KG1 (cell line): ENCODE data around the gene OAF.
"Not testable (repeated sequence)": the region's sequence is repeated elsewhere in the genome, so short reads cannot be mapped to it uniquely, and the experiment has no call there.

ENCODE experiments used
- DNase-seq: peaks from one replicate; lab custom pipeline; 2025; lab: John Stamatoyannopoulos, UW

OAF gene

DNA sequence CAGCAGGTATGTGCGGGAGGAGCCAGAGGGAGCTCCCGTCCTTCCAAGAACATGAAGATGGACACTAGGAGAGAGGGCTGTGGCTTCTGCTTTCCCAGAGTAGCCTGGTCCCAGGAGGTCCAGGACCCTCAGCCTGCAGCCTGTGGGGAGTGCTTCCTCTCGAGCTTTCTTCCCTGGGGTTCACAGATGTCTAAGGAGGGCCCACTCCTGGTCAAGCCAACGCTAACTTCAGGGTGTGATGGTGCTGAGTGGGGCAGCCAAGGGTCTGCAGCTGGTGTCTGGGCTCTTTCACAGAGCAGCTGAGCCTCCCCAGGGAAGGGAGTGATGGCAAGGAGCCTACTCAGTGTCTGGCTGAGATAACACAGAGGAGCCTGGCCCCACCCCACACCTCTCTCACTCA is 32.4 kb downstream of the OAF start:
- DNase-seq = no peak

GRCh38 chr11:120244476-120245365 is 33.9 kb downstream of the OAF start:
- DNase-seq = no peak

DNA sequence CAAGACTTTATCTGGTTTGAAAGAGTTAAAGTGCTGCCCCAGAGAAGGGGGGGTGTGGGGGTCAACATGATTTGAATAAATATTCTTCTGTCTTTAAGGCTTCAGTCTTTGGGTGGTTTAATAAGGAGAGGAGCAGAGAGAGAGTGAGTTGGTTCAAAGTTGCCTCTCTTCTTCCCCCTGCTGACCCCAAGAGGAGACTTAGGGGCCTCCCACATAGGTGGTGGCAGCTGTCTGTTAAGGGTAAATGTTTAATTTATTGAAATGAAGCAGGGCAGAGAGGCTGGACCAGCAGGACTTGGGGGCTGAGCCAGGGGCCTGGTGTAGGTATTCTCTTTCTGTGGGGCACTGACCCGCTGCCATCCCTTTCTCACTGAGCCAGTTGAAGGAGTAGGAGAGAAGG is 34.6 kb downstream of the OAF start:
- DNase-seq = no peak

DNA sequence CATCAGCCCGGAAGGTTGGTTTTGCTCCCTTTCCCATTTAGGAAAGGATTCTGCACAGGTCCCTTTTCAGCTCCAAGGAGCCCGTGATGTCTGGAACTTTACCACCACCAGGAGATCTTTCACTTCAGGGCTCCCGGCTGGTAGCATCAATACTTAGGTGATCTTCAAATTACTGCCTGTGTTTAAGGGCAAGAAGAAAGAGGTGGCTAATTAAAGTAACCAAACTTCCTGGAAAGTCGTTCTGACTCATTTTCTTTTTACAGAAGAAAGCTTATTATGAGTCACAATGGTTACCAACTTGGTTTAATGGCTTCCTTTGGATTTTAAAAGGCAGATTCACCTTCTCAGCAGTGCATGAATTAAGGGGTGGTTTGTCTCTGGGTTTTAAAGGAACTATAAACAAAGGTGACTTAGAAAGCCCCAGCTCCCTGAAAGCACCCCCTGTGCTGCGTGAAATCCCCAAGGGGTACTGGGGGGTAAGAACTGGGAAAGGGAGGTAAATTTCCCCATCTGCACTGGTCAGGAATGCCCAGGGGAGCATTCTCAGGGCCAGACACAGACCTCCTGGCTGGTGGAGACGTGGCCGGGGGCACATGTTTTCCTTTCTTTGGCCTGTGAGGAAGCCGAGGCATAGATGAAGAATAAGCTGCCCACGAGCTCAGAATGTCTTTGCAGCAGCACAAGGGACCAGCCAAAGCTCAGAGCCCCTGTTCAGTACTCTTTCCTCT is 37.9 kb downstream of the OAF start:
- DNase-seq = peak; percentile 12

- DNase-seq = no peak
Observed at GRCh38 chr11:120249279-120250262, 38.7 kb downstream of the OAF start.

- DNase-seq = not testable (repeated sequence)
Observed at GRCh38 chr11:120253377-120253776, 42.5 kb downstream of the OAF start.

DNA sequence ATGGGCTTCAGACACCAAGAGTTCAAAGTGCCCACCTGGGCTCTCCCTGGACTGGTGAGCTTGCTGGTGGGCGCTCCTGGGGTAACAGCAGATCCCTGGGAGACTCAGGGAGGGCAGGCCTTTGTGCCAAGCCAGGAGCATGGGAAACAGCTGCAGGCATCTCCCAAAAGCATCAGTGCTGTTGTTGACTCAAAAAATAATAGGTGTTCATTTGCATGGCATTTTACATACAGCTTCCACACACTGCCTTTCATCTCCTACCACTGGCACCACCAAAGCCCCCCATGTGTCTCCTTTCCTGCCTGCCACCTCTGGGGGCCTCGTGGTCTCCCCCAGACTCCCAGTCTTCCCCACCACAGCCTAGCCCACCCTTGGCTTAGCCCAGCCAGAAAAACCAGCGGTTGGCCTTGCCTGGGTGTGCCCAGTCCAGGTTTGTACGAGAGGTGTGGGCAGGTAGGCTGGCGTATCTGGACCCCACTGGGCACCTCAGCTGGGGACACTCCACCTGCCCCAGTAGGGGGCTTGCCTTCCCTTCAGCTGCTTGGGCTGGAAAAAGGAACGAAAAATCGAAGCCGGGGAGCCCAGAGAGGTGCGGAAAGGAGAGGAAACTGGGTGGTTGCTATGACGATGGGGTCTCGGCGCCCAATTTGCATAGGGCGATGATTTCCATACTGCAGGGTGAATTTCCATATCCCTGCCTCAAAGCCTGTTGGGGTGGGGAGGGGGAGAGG is 44.1 kb downstream of the OAF start:
- DNase-seq = no peak

DNA sequence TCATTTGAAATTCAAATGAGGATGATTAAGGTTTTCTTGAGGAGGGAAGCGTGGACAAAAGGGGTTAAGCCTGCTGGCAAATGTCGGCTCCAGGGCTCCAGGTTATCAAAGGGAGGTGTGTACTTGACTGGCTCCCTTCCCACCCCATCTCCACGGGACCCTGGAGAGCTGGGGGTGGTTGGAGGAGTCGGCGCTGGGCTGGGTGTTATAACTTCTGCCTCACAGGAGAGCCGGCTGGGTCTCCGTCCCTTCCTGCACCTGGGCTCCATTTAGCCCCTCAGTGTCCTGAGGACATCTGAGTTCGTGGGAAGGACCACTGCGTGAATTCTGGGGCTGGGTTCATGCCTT is 44.7 kb downstream of the OAF start:
- no peak for DNase-seq

- no peak for DNase-seq
Observed at GRCh38 chr11:120256178-120256577, 45.3 kb downstream of the OAF start.

DNA sequence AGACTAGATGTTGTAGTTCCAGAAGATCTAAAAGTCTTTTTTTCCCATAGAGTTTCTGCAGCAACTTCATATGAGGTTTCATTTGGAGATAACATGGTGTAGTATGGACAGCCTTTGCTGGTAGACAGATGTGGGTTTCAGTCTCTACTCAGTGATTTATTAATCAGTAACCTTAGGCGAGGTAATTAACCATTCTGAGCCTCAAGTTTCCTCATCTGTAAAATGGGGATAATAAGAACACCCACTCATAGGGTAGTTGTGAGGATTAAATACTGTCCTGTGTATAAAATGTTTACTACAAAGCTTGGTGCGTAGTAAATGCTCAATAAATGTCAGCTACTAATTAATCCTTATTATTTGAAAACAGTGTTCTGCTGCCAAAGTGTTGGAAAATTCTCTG is 45.9 kb downstream of the OAF start:
- no peak for DNase-seq

- DNase-seq = no peak
Observed at GRCh38 chr11:120257346-120257745, 46.5 kb downstream of the OAF start.

DNA sequence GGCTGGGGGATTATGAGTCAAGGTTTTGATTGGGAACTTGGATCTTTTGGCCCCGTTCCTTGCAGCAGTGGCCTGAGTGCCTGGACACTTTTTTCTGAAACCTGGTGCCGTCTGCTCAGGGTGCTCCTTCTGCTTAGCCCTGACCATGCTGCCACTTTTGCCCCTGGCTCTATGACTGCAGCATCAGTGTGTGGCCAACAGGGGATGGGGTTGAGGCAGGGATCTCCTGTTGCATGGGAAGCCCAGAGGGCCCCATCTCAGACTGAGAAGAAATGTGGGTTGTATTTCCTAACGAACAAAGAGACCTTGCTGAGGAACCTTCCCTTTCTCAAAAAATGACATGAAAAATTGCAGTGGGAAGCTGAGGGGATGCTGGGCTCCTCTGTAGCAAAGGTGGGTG is 47.8 kb downstream of the OAF start:
- DNase-seq = no peak

- no peak for DNase-seq
Observed at GRCh38 chr11:120259241-120259640, 48.4 kb downstream of the OAF start.

- no peak for DNase-seq
Observed at GRCh38 chr11:120259988-120260565, 49.2 kb downstream of the OAF start.

- no peak for DNase-seq
Observed at GRCh38 chr11:120260616-120261015, 49.8 kb downstream of the OAF start.

DNA sequence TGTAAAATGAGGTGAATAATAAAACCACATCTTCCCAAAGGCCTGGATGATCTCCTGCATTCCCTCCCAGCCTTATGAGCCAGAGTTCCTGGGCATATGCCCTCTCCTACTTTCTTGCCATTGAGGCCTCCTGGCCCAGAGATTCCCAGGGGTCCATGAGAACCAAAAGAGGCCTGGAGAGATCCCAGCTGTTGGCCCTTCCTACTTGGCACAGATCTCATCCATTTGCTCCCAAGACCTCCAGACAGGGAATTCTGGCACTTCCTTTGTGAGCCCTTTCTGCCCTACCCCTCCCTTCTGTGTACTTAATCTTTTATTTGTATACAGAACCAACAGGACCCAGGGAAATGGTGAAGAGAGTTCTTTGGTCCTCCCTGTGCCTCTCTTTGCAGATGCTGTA is 50.5 kb downstream of the OAF start:
- no peak for DNase-seq

GRCh38 chr11:120261931-120262330 is 51.1 kb downstream of the OAF start:
- DNase-seq = no peak

GRCh38 chr11:120267319-120267718 is 56.5 kb downstream of the OAF start:
- DNase-seq = no peak

- no peak for DNase-seq
Observed at GRCh38 chr11:120268686-120269085, 57.9 kb downstream of the OAF start.

DNA sequence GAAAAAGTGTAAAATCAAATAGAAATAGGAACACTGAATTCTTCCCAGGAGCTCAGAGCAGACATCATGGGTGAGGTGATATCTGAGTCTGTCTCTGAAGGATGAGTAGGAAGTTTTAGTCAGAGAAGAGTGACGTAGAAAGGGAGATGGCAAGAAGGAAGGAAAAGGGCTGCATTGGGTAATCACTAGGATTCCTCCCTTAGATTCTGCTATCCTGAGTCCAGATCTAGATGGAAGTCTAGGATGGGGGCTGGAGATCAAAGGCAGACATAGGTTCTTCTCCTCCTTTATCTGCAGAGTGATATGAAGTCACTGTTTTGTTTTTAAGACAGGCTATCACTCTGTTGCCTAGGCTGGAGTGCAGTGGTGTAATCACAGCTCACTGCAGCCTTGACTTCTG is 59.6 kb downstream of the OAF start:
- DNase-seq = no peak

DNA sequence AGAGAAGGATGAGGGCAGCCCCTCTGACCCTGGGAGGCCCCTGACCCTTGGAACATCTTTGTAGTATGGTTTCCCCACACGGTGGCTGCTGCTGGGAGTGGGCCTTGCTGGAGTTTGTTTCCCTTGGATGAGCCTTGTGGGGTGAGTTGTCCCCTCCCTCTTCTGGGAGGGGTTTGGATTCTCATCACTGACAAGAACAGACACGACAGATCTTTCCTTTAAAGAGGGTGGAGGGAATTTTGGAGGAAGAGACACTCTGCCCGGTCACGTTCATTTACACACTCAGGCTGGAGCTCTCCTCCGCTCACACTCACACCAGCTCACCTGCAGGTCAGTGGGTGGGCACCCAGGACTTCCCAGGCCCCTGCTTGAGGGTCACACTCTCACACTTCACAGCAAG is 60.8 kb downstream of the OAF start:
- DNase-seq = no peak
